WTC11 (cell line): Measurements from ENCODE around the gene NPTX1. TPM values are rescaled to one million over a fixed set of nuclear protein-coding genes. Genes with fewer than 3 reads are reported as not detected.

ENCODE experiments used
- ATAC-seq: fragments of 200-7000 bp; cut with Tn5 transposase; 2 replicates; pipeline ENCODE4 v1.10.0; 2021; ENCODE audit warnings: mild to moderate bottlenecking, moderate library complexity
- CTCF ChIA-PET: fragments of 300-600 bp; sonication (Branson Sonifier 250); formaldehyde crosslinking; loops from one replicate; lab custom pipeline; 2021; ENCODE audit warnings: antibody characterized with exemption; lab: Charles Lee
- POLR2A ChIA-PET: fragments of 350-600 bp; sonication (Branson Sonifier 250); formaldehyde crosslinking; loops from one replicate; lab custom pipeline; 2021; ENCODE audit warnings: antibody characterized with exemption; lab: Charles Lee
- DNase-seq: peaks from one replicate; pipeline ENCODE4 v3.0.0; 2021; ENCODE audit warnings: low spot score
- H3K27ac Mint-ChIP-seq: 2 replicates; pipeline ENCODE4 v1.8.0; 2021; ENCODE audit warnings: mixed read lengths
- H3K27me3 Mint-ChIP-seq: 2 replicates; pipeline ENCODE4 v1.8.0; 2021; ENCODE audit warnings: low read depth, mild to moderate bottlenecking, moderate library complexity, mixed read lengths
- H3K36me3 Mint-ChIP-seq: 2 replicates; pipeline ENCODE4 v1.8.0; 2021; ENCODE audit warnings: mixed read lengths
- H3K4me1 Mint-ChIP-seq: 2 replicates; pipeline ENCODE4 v1.8.0; 2022; ENCODE audit warnings: mixed read lengths
- H3K4me3 Mint-ChIP-seq: 2 replicates; pipeline ENCODE4 v1.8.0; 2021; ENCODE audit warnings: mild to moderate bottlenecking, moderate library complexity, mixed read lengths
- H3K9me3 Mint-ChIP-seq: 2 replicates; pipeline ENCODE4 v1.8.0; 2021; ENCODE audit warnings: mixed read lengths
- CBFB ChIP-seq: sonication (generic); formaldehyde crosslinking; IDR thresholded peaks from 2 replicates; pipeline ENCODE4 v1.8.1; 2022; ENCODE audit warnings: mild to moderate bottlenecking, low read depth, missing genetic modification reagents
- CREB1 ChIP-seq: sonication (generic); formaldehyde crosslinking; IDR thresholded peaks from 2 replicates; pipeline ENCODE4 v1.8.0; 2023; ENCODE audit warnings: mild to moderate bottlenecking, missing genetic modification reagents
- ELF4 ChIP-seq: sonication (generic); formaldehyde crosslinking; IDR thresholded peaks from 2 replicates; pipeline ENCODE4 v1.8.1; 2022; ENCODE audit warnings: low read depth, mild to moderate bottlenecking, moderate library complexity, missing genetic modification reagents
- GRHL2 ChIP-seq: fragments of 250-450 bp; sonication (Bioruptor Pico); IDR thresholded peaks from 2 replicates; pipeline ENCODE4 v1.8.0; 2022; ENCODE audit warnings: mild to moderate bottlenecking, moderate library complexity; ENCODE audit not compliant: insufficient replicate concordance, severe bottlenecking
- HMGA2 ChIP-seq: fragments of 250-450 bp; sonication (Bioruptor Pico); IDR thresholded peaks from 2 replicates; pipeline ENCODE4 v1.4.0; 2021; ENCODE audit warnings: mild to moderate bottlenecking, moderate library complexity
- NFE2L1 ChIP-seq: sonication (generic); formaldehyde crosslinking; IDR thresholded peaks from 2 replicates; pipeline ENCODE4 v1.8.1; 2023; ENCODE audit warnings: missing genetic modification reagents
- NR1H2 ChIP-seq: sonication (generic); formaldehyde crosslinking; IDR thresholded peaks from 2 replicates; pipeline ENCODE4 v1.9.0; 2021; ENCODE audit warnings: mild to moderate bottlenecking, moderate library complexity, missing genetic modification reagents
- RELA ChIP-seq: sonication (generic); formaldehyde crosslinking; IDR thresholded peaks from 2 replicates; pipeline ENCODE4 v1.8.1; 2022; ENCODE audit warnings: missing genetic modification reagents, mild to moderate bottlenecking, borderline replicate concordance
- RORB ChIP-seq: fragments of 250-450 bp; sonication (Bioruptor Pico); IDR thresholded peaks from 2 replicates; pipeline ENCODE4 v1.9.0; 2021; ENCODE audit warnings: mild to moderate bottlenecking
- SP1 ChIP-seq: sonication (generic); formaldehyde crosslinking; conservative IDR thresholded peaks from 2 replicates; pipeline ENCODE4 v1.8.1; 2022; ENCODE audit warnings: missing genetic modification reagents
- TEAD1 ChIP-seq: sonication (generic); formaldehyde crosslinking; IDR thresholded peaks from 2 replicates; pipeline ENCODE4 v1.8.0; 2022; ENCODE audit warnings: mild to moderate bottlenecking, missing genetic modification reagents
- total RNA-seq: library from RNA; stranded (reverse); gene quantifications from 3 replicates; pipeline ENCODE4 v1.2.3, GENCODE V29; 2021
- TF ChIP-seq, protein P1 (sequence below): sonication (generic); formaldehyde crosslinking; IDR thresholded peaks from 2 replicates; pipeline ENCODE4 v1.8.1; 2023; ENCODE audit warnings: mild to moderate bottlenecking, missing genetic modification reagents, borderline replicate concordance
- TF ChIP-seq, protein P2 (sequence below): sonication (generic); formaldehyde crosslinking; IDR thresholded peaks from 2 replicates; pipeline ENCODE4 v1.8.1; 2023; ENCODE audit warnings: mild to moderate bottlenecking, missing genetic modification reagents, moderate library complexity
- TF ChIP-seq, protein P3 (sequence below): sonication (generic); formaldehyde crosslinking; IDR thresholded peaks from 2 replicates; pipeline ENCODE4 v1.8.1; 2023; ENCODE audit warnings: mild to moderate bottlenecking, moderate library complexity, missing genetic modification reagents
- TF ChIP-seq, protein P4 (sequence below): fragments of 250-450 bp; sonication (Bioruptor Pico); conservative IDR thresholded peaks from 2 replicates; pipeline ENCODE4 v1.9.0; 2021; ENCODE audit warnings: mild to moderate bottlenecking
- TF ChIP-seq, protein P5 (sequence below): fragments of 250-450 bp; sonication (Bioruptor Pico); IDR thresholded peaks from 2 replicates; pipeline ENCODE4 v1.8.0; 2021; ENCODE audit warnings: mild to moderate bottlenecking
- TF ChIP-seq, protein P6 (sequence below): fragments of 250-450 bp; sonication (Bioruptor Pico); IDR thresholded peaks from 2 replicates; pipeline ENCODE4 v1.9.0; 2021; ENCODE audit warnings: mild to moderate bottlenecking
- TF ChIP-seq, protein P7 (sequence below): fragments of 250-450 bp; sonication (Bioruptor Pico); IDR thresholded peaks from 2 replicates; pipeline ENCODE4 v1.9.0; 2021; ENCODE audit warnings: mild to moderate bottlenecking, borderline replicate concordance

NPTX1 gene
- total RNA-seq, 1 experiment from 2014 or later: 15.1 TPM

DNA sequence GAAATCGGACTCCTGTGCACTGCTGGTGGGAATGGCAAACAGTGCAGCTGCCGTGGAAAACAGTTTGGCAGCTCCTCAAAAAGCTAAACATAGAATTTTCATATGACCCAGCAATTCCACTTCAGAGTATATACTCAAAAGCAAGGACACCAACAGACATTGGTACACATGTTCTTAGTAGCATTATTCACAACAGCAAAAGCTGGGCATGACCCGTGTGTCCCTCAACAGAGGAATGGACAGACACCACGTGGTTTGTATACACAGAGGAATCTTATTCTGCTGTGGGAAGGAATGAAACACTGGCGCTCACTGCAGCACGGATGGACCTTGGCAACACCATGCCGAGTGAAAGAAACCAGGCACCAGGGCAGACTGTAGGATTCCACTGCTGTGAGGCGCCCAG lies 16.0 kb downstream of the NPTX1 start (continued):
- TF ChIP-seq, protein P1, sequence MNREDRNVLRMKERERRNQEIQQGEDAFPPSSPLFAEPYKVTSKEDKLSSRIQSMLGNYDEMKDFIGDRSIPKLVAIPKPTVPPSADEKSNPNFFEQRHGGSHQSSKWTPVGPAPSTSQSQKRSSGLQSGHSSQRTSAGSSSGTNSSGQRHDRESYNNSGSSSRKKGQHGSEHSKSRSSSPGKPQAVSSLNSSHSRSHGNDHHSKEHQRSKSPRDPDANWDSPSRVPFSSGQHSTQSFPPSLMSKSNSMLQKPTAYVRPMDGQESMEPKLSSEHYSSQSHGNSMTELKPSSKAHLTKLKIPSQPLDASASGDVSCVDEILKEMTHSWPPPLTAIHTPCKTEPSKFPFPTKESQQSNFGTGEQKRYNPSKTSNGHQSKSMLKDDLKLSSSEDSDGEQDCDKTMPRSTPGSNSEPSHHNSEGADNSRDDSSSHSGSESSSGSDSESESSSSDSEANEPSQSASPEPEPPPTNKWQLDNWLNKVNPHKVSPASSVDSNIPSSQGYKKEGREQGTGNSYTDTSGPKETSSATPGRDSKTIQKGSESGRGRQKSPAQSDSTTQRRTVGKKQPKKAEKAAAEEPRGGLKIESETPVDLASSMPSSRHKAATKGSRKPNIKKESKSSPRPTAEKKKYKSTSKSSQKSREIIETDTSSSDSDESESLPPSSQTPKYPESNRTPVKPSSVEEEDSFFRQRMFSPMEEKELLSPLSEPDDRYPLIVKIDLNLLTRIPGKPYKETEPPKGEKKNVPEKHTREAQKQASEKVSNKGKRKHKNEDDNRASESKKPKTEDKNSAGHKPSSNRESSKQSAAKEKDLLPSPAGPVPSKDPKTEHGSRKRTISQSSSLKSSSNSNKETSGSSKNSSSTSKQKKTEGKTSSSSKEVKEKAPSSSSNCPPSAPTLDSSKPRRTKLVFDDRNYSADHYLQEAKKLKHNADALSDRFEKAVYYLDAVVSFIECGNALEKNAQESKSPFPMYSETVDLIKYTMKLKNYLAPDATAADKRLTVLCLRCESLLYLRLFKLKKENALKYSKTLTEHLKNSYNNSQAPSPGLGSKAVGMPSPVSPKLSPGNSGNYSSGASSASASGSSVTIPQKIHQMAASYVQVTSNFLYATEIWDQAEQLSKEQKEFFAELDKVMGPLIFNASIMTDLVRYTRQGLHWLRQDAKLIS: no peak
- TF ChIP-seq, protein P2, sequence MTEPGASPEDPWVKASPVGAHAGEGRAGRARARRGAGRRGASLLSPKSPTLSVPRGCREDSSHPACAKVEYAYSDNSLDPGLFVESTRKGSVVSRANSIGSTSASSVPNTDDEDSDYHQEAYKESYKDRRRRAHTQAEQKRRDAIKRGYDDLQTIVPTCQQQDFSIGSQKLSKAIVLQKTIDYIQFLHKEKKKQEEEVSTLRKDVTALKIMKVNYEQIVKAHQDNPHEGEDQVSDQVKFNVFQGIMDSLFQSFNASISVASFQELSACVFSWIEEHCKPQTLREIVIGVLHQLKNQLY (CRISPR knock-in tag): no peak
- TF ChIP-seq HMGA2 (CRISPR knock-in tag): no peak
- TF ChIP-seq, protein P3, sequence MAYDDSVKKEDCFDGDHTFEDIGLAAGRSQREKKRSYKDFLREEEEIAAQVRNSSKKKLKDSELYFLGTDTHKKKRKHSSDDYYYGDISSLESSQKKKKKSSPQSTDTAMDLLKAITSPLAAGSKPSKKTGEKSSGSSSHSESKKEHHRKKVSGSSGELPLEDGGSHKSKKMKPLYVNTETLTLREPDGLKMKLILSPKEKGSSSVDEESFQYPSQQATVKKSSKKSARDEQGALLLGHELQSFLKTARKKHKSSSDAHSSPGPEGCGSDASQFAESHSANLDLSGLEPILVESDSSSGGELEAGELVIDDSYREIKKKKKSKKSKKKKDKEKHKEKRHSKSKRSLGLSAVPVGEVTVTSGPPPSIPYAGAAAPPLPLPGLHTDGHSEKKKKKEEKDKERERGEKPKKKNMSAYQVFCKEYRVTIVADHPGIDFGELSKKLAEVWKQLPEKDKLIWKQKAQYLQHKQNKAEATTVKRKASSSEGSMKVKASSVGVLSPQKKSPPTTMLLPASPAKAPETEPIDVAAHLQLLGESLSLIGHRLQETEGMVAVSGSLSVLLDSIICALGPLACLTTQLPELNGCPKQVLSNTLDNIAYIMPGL (CRISPR knock-in tag): no peak
- TF ChIP-seq, all 79 proteins: peak for 0

DNA sequence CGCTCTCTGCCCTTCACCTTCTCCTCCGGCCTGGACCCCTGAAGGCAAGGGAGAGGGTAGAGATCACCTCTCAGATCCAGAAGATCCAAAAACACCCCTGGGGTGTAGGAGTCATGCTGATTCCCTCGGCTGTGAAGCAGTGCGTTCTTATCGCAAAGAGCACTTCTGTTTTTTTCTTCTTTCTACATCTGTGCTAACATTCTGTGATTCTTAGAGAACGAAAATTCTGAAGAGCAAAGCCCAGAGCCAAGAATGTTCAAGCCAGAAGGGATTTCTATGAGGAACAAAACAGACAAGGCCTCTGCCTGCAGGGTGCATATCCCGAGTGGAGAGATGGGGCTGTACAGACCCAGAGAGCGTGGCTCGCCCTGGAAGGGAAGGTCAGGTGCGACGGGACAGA lies 17.2 kb downstream of the NPTX1 start:
- Mint-ChIP-seq H3K36me3 (no peaks in the 10 kb centered on the region), H3K27me3 (peaks cover 35% of the 10 kb centered on the region), H3K9me3 (no peaks in the 10 kb centered on the region), H3K4me3 (no peak overlapping the region), H3K4me1 (peaks cover 9% of the 10 kb centered on the region), H3K27ac (no peak overlapping the region)
- no peak for ATAC-seq
- TF ChIP-seq NFE2L1 (CRISPR knock-in tag): no peak
- no peak for TF ChIP-seq NR1H2 (CRISPR knock-in tag)
- TF ChIP-seq TEAD1 (CRISPR knock-in tag): no peak
- TF ChIP-seq ELF4 (CRISPR knock-in tag): no peak
- TF ChIP-seq CBFB (CRISPR knock-in tag): no peak
- TF ChIP-seq SP1: no peak
- TF ChIP-seq GRHL2 (CRISPR knock-in tag): no peak
- TF ChIP-seq CREB1: no peak
- TF ChIP-seq, protein P4, sequence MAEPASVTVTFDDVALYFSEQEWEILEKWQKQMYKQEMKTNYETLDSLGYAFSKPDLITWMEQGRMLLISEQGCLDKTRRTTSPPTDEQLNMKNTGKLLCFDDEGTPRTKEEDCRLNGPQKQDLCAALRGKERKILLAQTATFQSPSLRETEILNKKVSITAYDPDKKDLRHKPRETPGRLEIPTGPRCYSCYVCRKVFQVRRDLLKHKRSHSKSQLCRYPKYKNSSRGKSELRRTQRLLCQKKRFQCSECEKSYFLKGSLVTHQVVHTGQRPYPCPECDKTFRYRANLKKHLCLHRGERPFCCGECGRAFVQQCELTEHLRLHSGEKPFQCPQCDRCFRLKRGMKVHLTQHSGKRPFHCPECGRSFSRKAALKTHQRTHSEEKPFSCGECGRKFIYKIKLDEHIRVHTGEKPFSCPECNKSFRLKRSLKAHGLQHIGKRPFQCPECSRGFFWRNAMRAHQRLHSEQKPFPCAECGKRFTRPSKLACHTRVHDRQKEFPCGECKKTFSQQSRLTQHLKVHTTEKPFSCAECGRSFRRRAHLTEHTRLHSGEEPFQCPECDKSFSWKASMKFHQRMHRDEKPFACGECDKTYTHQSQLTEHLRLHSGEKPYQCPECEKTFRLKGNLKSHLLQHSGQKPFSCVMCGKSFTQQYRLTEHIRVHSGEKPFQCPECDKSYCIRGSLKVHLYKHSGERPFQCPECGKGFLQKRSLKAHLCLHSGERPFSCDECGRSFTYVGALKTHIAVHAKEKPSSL (CRISPR knock-in tag): no peak
- TF ChIP-seq, protein P1: no peak
- TF ChIP-seq, protein P5, sequence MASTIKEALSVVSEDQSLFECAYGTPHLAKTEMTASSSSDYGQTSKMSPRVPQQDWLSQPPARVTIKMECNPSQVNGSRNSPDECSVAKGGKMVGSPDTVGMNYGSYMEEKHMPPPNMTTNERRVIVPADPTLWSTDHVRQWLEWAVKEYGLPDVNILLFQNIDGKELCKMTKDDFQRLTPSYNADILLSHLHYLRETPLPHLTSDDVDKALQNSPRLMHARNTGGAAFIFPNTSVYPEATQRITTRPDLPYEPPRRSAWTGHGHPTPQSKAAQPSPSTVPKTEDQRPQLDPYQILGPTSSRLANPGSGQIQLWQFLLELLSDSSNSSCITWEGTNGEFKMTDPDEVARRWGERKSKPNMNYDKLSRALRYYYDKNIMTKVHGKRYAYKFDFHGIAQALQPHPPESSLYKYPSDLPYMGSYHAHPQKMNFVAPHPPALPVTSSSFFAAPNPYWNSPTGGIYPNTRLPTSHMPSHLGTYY (CRISPR knock-in tag): no peak
- TF ChIP-seq, protein P6, sequence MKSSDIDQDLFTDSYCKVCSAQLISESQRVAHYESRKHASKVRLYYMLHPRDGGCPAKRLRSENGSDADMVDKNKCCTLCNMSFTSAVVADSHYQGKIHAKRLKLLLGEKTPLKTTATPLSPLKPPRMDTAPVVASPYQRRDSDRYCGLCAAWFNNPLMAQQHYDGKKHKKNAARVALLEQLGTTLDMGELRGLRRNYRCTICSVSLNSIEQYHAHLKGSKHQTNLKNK (CRISPR knock-in tag): no peak
- no peak for TF ChIP-seq RORB (CRISPR knock-in tag)
- TF ChIP-seq RELA (CRISPR knock-in tag): no peak
- TF ChIP-seq, protein P7, sequence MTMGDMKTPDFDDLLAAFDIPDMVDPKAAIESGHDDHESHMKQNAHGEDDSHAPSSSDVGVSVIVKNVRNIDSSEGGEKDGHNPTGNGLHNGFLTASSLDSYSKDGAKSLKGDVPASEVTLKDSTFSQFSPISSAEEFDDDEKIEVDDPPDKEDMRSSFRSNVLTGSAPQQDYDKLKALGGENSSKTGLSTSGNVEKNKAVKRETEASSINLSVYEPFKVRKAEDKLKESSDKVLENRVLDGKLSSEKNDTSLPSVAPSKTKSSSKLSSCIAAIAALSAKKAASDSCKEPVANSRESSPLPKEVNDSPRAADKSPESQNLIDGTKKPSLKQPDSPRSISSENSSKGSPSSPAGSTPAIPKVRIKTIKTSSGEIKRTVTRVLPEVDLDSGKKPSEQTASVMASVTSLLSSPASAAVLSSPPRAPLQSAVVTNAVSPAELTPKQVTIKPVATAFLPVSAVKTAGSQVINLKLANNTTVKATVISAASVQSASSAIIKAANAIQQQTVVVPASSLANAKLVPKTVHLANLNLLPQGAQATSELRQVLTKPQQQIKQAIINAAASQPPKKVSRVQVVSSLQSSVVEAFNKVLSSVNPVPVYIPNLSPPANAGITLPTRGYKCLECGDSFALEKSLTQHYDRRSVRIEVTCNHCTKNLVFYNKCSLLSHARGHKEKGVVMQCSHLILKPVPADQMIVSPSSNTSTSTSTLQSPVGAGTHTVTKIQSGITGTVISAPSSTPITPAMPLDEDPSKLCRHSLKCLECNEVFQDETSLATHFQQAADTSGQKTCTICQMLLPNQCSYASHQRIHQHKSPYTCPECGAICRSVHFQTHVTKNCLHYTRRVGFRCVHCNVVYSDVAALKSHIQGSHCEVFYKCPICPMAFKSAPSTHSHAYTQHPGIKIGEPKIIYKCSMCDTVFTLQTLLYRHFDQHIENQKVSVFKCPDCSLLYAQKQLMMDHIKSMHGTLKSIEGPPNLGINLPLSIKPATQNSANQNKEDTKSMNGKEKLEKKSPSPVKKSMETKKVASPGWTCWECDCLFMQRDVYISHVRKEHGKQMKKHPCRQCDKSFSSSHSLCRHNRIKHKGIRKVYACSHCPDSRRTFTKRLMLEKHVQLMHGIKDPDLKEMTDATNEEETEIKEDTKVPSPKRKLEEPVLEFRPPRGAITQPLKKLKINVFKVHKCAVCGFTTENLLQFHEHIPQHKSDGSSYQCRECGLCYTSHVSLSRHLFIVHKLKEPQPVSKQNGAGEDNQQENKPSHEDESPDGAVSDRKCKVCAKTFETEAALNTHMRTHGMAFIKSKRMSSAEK (CRISPR knock-in tag): no peak
- CTCF ChIA-PET: no interaction called here
- no peak for DNase-seq
- POLR2A ChIA-PET: no interaction called here
